Progenitor cell of endocrine pancreas (in vitro differentiated cells): ENCODE results near the gene ACKR4. TPM values are rescaled to one million over a fixed set of nuclear protein-coding genes. Genes with fewer than 3 reads are reported as not detected.
A peak's percentile ranks its signal among the peaks of the same experiment; 100 is the strongest.
"Not testable (repeated sequence)": the region's sequence is repeated elsewhere in the genome, so short reads cannot be mapped to it uniquely, and the experiment has no call there.

Experiments
- DNase-seq: peaks from one replicate; pipeline ENCODE4 v3.0.0; 2021; ENCODE audit warnings: low spot score; ENCODE audit not compliant: unreplicated experiment
- H3K27ac Mint-ChIP-seq: 2 replicates; pipeline ENCODE4 v1.8.0; 2021; ENCODE audit warnings: mild to moderate bottlenecking, moderate library complexity, mixed read lengths
- H3K27me3 Mint-ChIP-seq: 2 replicates; pipeline ENCODE4 v1.8.0; 2021; ENCODE audit warnings: mixed read lengths
- H3K36me3 Mint-ChIP-seq: 2 replicates; pipeline ENCODE4 v1.8.0; 2022; ENCODE audit warnings: mixed read lengths; ENCODE audit not compliant: insufficient read depth
- H3K4me1 Mint-ChIP-seq: 2 replicates; pipeline ENCODE4 v1.8.0; 2021; ENCODE audit warnings: low read depth, mixed read lengths
- H3K4me3 Mint-ChIP-seq: 2 replicates; pipeline ENCODE4 v1.8.0; 2021; ENCODE audit warnings: low read depth, mild to moderate bottlenecking, moderate library complexity, mixed read lengths
- H3K9me3 Mint-ChIP-seq: 2 replicates; pipeline ENCODE4 v1.8.0; 2021; ENCODE audit warnings: low read depth, mixed read lengths
- CTCF ChIP-seq: fragments of 200-600 bp; sonication (generic); IDR thresholded peaks from one replicate; pipeline ENCODE4 v1.5.0; 2021; ENCODE audit warnings: antibody characterized with exemption, mild to moderate bottlenecking; ENCODE audit not compliant: unreplicated experiment
- total RNA-seq: library from RNA; stranded (reverse); gene quantifications from 2 replicates; pipeline ENCODE4 v1.2.1, GENCODE V29; 2021

ACKR4 gene
- total RNA-seq, 1 donor from 2014 or later: not detected

- TF ChIP-seq CTCF: no peak
- Mint-ChIP-seq H3K27ac (no peak overlapping the region), H3K9me3 (no peaks in the 10 kb centered on the region), H3K4me3 (no peak overlapping the region), H3K27me3 (no peaks in the 10 kb centered on the region), H3K36me3 (no peaks in the 10 kb centered on the region), H3K4me1 (no peaks in the 10 kb centered on the region)
- no peak for DNase-seq
These were observed 38.0 kb downstream of the ACKR4 start for GRCh38 chr3:132635052-132635451.

GRCh38 chr3:132637590-132637989, 40.5 kb downstream of the ACKR4 start:
- TF ChIP-seq CTCF: no peak
- no peak overlapping the region for H3K4me3 Mint-ChIP-seq
- H3K9me3 Mint-ChIP-seq: no peaks in the 10 kb centered on the region
- H3K36me3 Mint-ChIP-seq: peaks cover 1% of the 10 kb centered on the region
- no peak overlapping the region for H3K27ac Mint-ChIP-seq
- H3K4me1 Mint-ChIP-seq: no peaks in the 10 kb centered on the region
- no peak for DNase-seq
- no peaks in the 10 kb centered on the region for H3K27me3 Mint-ChIP-seq

- no peaks in the 10 kb centered on the region for H3K9me3 Mint-ChIP-seq
- peaks cover 1% of the 10 kb centered on the region for H3K36me3 Mint-ChIP-seq
- no peaks in the 10 kb centered on the region for H3K27me3 Mint-ChIP-seq
- no peak overlapping the region for H3K4me3 Mint-ChIP-seq
- no peaks in the 10 kb centered on the region for H3K4me1 Mint-ChIP-seq
- no peak overlapping the region for H3K27ac Mint-ChIP-seq
- TF ChIP-seq CTCF: no peak
- DNase-seq: no peak
These were observed 41.6 kb downstream of the ACKR4 start for GRCh38 chr3:132638706-132639105.

GRCh38 chr3:132641427-132641826, 44.4 kb downstream of the ACKR4 start:
- not testable (repeated sequence) for H3K27me3 Mint-ChIP-seq

GRCh38 chr3:132641837-132642538, 44.9 kb downstream of the ACKR4 start:
- H3K36me3 Mint-ChIP-seq: peaks cover 3% of the 10 kb centered on the region
- no peak overlapping the region for H3K27ac Mint-ChIP-seq
- H3K9me3 Mint-ChIP-seq: no peaks in the 10 kb centered on the region
- peak; percentile 83 for TF ChIP-seq CTCF
- no peaks in the 10 kb centered on the region for H3K4me1 Mint-ChIP-seq
- no peak overlapping the region for H3K4me3 Mint-ChIP-seq
- no peak for DNase-seq
- no peaks in the 10 kb centered on the region for H3K27me3 Mint-ChIP-seq

More at GRCh38 chr3:132641427-132641826, 44.4 kb downstream of the ACKR4 start:
- H3K36me3 Mint-ChIP-seq, H3K4me3 Mint-ChIP-seq, H3K4me1 Mint-ChIP-seq, H3K27ac Mint-ChIP-seq, DNase-seq, H3K9me3 Mint-ChIP-seq: not testable (repeated sequence)

GRCh38 chr3:132642539-132642847, 45.4 kb downstream of the ACKR4 start:
- H3K4me3 Mint-ChIP-seq: no peak overlapping the region
- no peak overlapping the region for H3K27ac Mint-ChIP-seq
- H3K4me1 Mint-ChIP-seq: no peaks in the 10 kb centered on the region
- no peaks in the 10 kb centered on the region for H3K9me3 Mint-ChIP-seq
- DNase-seq: no peak
- TF ChIP-seq CTCF: peak; percentile 12
- no peaks in the 10 kb centered on the region for H3K27me3 Mint-ChIP-seq
- peaks cover 3% of the 10 kb centered on the region for H3K36me3 Mint-ChIP-seq
